ENCODE results near the gene XG. TPM values are rescaled to one million over a fixed set of nuclear protein-coding genes. Genes with fewer than 3 reads are reported as not detected.

Gene XG
- polyA plus RNA-seq, 1 donor = 0.06 TPM

GRCh38 chrX:2837961-2838360 is 86.1 kb downstream of the XG start:
- no CpG with 5 or more reads among the region's 2 CpGs for WGBS (ENCODE audit: insufficient coverage, low lambda C conversion rate)
- Histone ChIP-seq H3K4me3 (ENCODE audit: low read length) (no peak overlapping the region), H3K9me3 (ENCODE audit: control insufficient read depth, low read depth, low read length) (peaks cover 7% of the 10 kb centered on the region), H3K4me1 (ENCODE audit: control insufficient read depth, insufficient read depth, low read length) (no peaks in the 10 kb centered on the region), H3K27me3 (ENCODE audit: control insufficient read depth, insufficient read depth, low read length) (no peaks in the 10 kb centered on the region), H3K27ac (ENCODE audit: low read length) (no peak overlapping the region), H3K36me3 (ENCODE audit: control insufficient read depth, insufficient read depth, low read length) (no peaks in the 10 kb centered on the region)
- no peak for DNase-seq

- no peaks in the 10 kb centered on the region for H3K27me3 ChIP-seq (ENCODE audit: control insufficient read depth, insufficient read depth, low read length)
- DNase-seq = no peak
- WGBS (ENCODE audit: insufficient coverage, low lambda C conversion rate) = 100% methylated on average over 1 of the region's 1 CpG
- H3K27ac ChIP-seq (ENCODE audit: low read length) = no peak overlapping the region
- peaks cover 2% of the 10 kb centered on the region for H3K36me3 ChIP-seq (ENCODE audit: control insufficient read depth, insufficient read depth, low read length)
- H3K9me3 ChIP-seq (ENCODE audit: control insufficient read depth, low read depth, low read length) = peaks cover 7% of the 10 kb centered on the region
- no peak overlapping the region for H3K4me3 ChIP-seq (ENCODE audit: low read length)
- no peaks in the 10 kb centered on the region for H3K4me1 ChIP-seq (ENCODE audit: control insufficient read depth, insufficient read depth, low read length)
Observed at GRCh38 chrX:2840961-2841360, 89.1 kb downstream of the XG start.

GRCh38 chrX:2841537-2841936 is 89.7 kb downstream of the XG start:
- DNase-seq = no peak

DNA sequence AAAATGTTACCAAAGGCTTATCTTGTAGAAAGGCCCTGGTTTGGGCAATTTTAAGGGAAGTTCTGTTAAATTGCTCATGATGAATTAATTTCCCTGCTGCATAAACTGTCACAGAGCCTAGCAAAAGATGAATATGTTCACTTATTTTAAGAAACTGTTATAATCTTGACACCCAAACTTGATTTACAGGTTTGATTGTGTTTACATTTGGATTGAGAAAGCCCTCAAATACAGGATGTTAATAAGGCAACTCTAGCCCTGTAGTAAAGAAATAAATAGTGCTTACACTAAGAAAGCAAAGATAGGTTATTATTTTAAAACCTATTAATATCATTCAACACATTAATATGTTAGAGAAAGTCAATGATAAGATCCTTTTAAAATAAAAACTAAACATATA is 95.2 kb downstream of the XG start:
- Histone ChIP-seq H3K4me3 (ENCODE audit: low read length) (no peak overlapping the region), H3K27me3 (ENCODE audit: control insufficient read depth, insufficient read depth, low read length) (no peaks in the 10 kb centered on the region), H3K9me3 (ENCODE audit: control insufficient read depth, low read depth, low read length) (no peaks in the 10 kb centered on the region), H3K36me3 (ENCODE audit: control insufficient read depth, insufficient read depth, low read length) (peaks cover 2% of the 10 kb centered on the region), H3K4me1 (ENCODE audit: control insufficient read depth, insufficient read depth, low read length) (no peaks in the 10 kb centered on the region), H3K27ac (ENCODE audit: low read length) (no peak overlapping the region)
- DNase-seq = no peak

More at GRCh38 chrX:2841537-2841936, 89.7 kb downstream of the XG start:
- Histone ChIP-seq H3K36me3 (ENCODE audit: control insufficient read depth, insufficient read depth, low read length) (peaks cover 2% of the 10 kb centered on the region), H3K27ac (ENCODE audit: low read length) (no peak overlapping the region), H3K9me3 (ENCODE audit: control insufficient read depth, low read depth, low read length) (peaks cover 7% of the 10 kb centered on the region), H3K4me3 (ENCODE audit: low read length) (no peak overlapping the region), H3K4me1 (ENCODE audit: control insufficient read depth, insufficient read depth, low read length) (no peaks in the 10 kb centered on the region), H3K27me3 (ENCODE audit: control insufficient read depth, insufficient read depth, low read length) (no peaks in the 10 kb centered on the region)
- no CpG with 5 or more reads among the region's 9 CpGs for WGBS (ENCODE audit: insufficient coverage, low lambda C conversion rate)

GRCh38 chrX:2848871-2849301 is 97.0 kb downstream of the XG start:
- no peak for DNase-seq
- Histone ChIP-seq H3K27me3 (ENCODE audit: control insufficient read depth, insufficient read depth, low read length) (no peaks in the 10 kb centered on the region), H3K9me3 (ENCODE audit: control insufficient read depth, low read depth, low read length) (no peaks in the 10 kb centered on the region), H3K4me1 (ENCODE audit: control insufficient read depth, insufficient read depth, low read length) (no peaks in the 10 kb centered on the region), H3K27ac (ENCODE audit: low read length) (no peak overlapping the region), H3K36me3 (ENCODE audit: control insufficient read depth, insufficient read depth, low read length) (no peaks in the 10 kb centered on the region), H3K4me3 (ENCODE audit: low read length) (no peak overlapping the region)
- no CpG with 5 or more reads among the region's 9 CpGs for WGBS (ENCODE audit: insufficient coverage, low lambda C conversion rate)

GRCh38 chrX:2854918-2855317 is 103.1 kb downstream of the XG start:
- Histone ChIP-seq H3K36me3 (ENCODE audit: control insufficient read depth, insufficient read depth, low read length) (peaks cover 3% of the 10 kb centered on the region), H3K9me3 (ENCODE audit: control insufficient read depth, low read depth, low read length) (no peaks in the 10 kb centered on the region), H3K4me1 (ENCODE audit: control insufficient read depth, insufficient read depth, low read length) (no peaks in the 10 kb centered on the region), H3K4me3 (ENCODE audit: low read length) (no peak overlapping the region), H3K27ac (ENCODE audit: low read length) (no peak overlapping the region), H3K27me3 (ENCODE audit: control insufficient read depth, insufficient read depth, low read length) (no peaks in the 10 kb centered on the region)
- no CpG with 5 or more reads among the region's 21 CpGs for WGBS (ENCODE audit: insufficient coverage, low lambda C conversion rate)
- DNase-seq = no peak

DNA sequence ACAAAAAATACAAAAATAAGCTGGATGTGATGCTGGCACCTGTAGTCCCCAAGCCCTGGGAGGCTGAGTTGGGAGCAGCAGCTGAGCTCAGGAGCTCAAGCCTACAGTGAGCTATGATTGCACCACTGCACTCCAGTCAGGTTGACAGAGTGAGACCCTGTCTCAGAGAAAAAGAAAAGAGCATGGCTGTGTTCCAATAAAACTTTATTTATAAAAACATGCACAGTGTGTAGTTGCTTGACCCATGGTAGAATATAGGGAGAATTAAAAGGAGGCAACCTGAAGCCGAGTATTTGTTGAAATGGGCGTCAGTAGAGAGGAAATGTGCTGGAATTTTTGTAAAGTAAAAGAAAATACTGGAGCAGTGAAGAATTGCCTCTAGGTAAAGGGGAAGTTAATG is 103.9 kb downstream of the XG start:
- WGBS (ENCODE audit: insufficient coverage, low lambda C conversion rate) = 100% methylated on average over 1 of the region's 2 CpGs
- H3K27me3 ChIP-seq (ENCODE audit: control insufficient read depth, insufficient read depth, low read length) = no peaks in the 10 kb centered on the region

DNA sequence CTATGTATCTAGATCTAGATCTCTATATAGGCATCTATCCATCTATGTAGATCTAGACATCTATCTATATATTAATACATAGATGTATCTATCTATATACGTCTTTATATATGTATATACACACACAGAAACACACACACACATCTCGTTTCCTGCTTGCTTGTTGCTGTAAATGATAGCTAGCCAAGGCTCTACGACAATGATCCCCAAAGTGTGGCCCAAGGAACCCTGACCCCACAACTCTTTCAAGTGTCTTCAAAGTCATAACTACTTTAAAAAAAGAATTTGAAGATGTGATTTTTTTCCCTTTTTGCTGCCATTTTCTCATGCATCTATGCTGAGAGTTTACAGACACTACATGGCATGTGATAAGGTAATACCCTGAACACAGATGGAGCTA is 105.7 kb downstream of the XG start:
- WGBS (ENCODE audit: insufficient coverage, low lambda C conversion rate) = no CpG with 5 or more reads among the region's 3 CpGs
- Histone ChIP-seq H3K4me3 (ENCODE audit: low read length) (no peak overlapping the region), H3K36me3 (ENCODE audit: control insufficient read depth, insufficient read depth, low read length) (peaks cover 6% of the 10 kb centered on the region), H3K27ac (ENCODE audit: low read length) (no peak overlapping the region), H3K9me3 (ENCODE audit: control insufficient read depth, low read depth, low read length) (no peaks in the 10 kb centered on the region), H3K27me3 (ENCODE audit: control insufficient read depth, insufficient read depth, low read length) (no peaks in the 10 kb centered on the region), H3K4me1 (ENCODE audit: control insufficient read depth, insufficient read depth, low read length) (no peaks in the 10 kb centered on the region)
- DNase-seq = no peak

More for the DNA sequence above, 103.9 kb downstream of the XG start:
- H3K4me3 ChIP-seq (ENCODE audit: low read length) = no peak overlapping the region
- no peaks in the 10 kb centered on the region for H3K9me3 ChIP-seq (ENCODE audit: control insufficient read depth, low read depth, low read length)
- H3K36me3 ChIP-seq (ENCODE audit: control insufficient read depth, insufficient read depth, low read length) = peaks cover 3% of the 10 kb centered on the region
- H3K4me1 ChIP-seq (ENCODE audit: control insufficient read depth, insufficient read depth, low read length) = no peaks in the 10 kb centered on the region
- H3K27ac ChIP-seq (ENCODE audit: low read length) = no peak overlapping the region
- DNase-seq = no peak

DNA sequence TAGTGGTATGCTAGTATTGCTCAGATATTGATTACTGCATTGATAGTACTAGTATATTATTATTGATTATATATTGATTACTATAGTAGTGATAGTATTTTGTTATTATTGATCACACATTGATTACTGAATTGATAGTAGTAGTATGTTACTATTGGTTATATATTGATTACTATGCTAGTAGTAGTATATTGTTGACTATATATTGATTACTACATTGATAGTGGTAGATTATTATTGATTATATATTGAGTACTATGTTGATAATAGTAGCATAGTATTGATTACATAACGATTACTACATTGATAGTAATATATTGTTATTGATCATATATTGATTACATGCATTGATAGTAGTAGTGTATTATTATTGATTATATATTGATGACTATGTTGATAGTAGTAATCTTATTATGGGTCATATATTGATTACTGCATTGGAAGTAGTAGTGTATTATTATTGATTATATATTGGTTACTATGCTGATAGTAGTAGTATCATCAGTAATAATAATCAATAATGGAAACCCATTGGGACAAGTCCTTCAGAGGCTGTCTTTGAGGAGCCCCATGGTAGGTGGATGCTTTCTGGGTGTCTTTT is 107.5 kb downstream of the XG start:
- Histone ChIP-seq H3K27me3 (ENCODE audit: control insufficient read depth, insufficient read depth, low read length) (no peaks in the 10 kb centered on the region), H3K9me3 (ENCODE audit: control insufficient read depth, low read depth, low read length) (no peaks in the 10 kb centered on the region), H3K4me1 (ENCODE audit: control insufficient read depth, insufficient read depth, low read length) (no peaks in the 10 kb centered on the region), H3K36me3 (ENCODE audit: control insufficient read depth, insufficient read depth, low read length) (peaks cover 6% of the 10 kb centered on the region), H3K4me3 (ENCODE audit: low read length) (no peak overlapping the region), H3K27ac (ENCODE audit: low read length) (no peak overlapping the region)
- DNase-seq = no peak
- WGBS (ENCODE audit: insufficient coverage, low lambda C conversion rate) = no CpG with 5 or more reads among the region's 1 CpG

- Histone ChIP-seq H3K9me3 (ENCODE audit: control insufficient read depth, low read depth, low read length) (no peaks in the 10 kb centered on the region), H3K36me3 (ENCODE audit: control insufficient read depth, insufficient read depth, low read length) (peaks cover 6% of the 10 kb centered on the region), H3K27ac (ENCODE audit: low read length) (no peak overlapping the region), H3K4me3 (ENCODE audit: low read length) (no peak overlapping the region), H3K4me1 (ENCODE audit: control insufficient read depth, insufficient read depth, low read length) (no peaks in the 10 kb centered on the region), H3K27me3 (ENCODE audit: control insufficient read depth, insufficient read depth, low read length) (no peaks in the 10 kb centered on the region)
- no peak for DNase-seq
- no CpG with 5 or more reads among the region's 9 CpGs for whole genome bisulfite sequencing (ENCODE audit: insufficient coverage, low lambda C conversion rate)
Observed at GRCh38 chrX:2862404-2862803, 110.6 kb downstream of the XG start.

DNA sequence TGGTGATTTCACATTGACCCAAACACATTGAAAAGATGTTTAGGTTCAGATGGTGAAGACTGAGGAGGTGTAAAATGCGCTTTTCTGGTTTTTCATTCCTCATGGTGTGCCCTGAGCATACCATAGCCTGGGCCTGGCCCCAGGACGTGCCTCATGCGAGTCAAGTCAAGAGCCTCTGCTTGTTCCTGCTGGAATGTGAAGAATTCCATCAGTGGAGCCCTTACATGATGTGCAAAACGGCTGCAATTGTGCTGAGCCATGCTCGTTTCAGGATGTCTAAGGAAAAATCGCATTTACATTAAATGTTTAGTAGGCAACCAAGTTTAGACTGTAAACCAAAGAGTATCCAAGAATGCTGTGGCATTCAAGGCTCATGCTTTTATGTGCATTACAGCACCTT is 111.8 kb downstream of the XG start:
- H3K9me3 ChIP-seq (ENCODE audit: control insufficient read depth, low read depth, low read length) = no peaks in the 10 kb centered on the region

More for the DNA sequence above, 111.8 kb downstream of the XG start:
- Histone ChIP-seq H3K27ac (ENCODE audit: low read length) (no peak overlapping the region), H3K4me1 (ENCODE audit: control insufficient read depth, insufficient read depth, low read length) (no peaks in the 10 kb centered on the region), H3K36me3 (ENCODE audit: control insufficient read depth, insufficient read depth, low read length) (peaks cover 6% of the 10 kb centered on the region), H3K4me3 (ENCODE audit: low read length) (no peak overlapping the region), H3K27me3 (ENCODE audit: control insufficient read depth, insufficient read depth, low read length) (no peaks in the 10 kb centered on the region)
- no CpG with 5 or more reads among the region's 6 CpGs for WGBS (ENCODE audit: insufficient coverage, low lambda C conversion rate)
- DNase-seq = no peak

Data from large intestine (tissue), 3 donors.